Central memory CD8-positive, alpha-beta T cell (primary cell): ENCODE data around the gene DPH7.
"Not testable (repeated sequence)": the region's sequence is repeated elsewhere in the genome, so short reads cannot be mapped to it uniquely, and the experiment has no call there.

Experiments used
- ATAC-seq: fragments of 150-1000 bp; cut with Tn5 transposase; replicated peaks from 2 replicates; pipeline ENCODE4 v1.10.0; 2022; ENCODE audit warnings: mild to moderate bottlenecking, moderate FRiP score, moderate number of reproducible peaks; ENCODE audit not compliant: poor library complexity, severe bottlenecking; ENCODE audit errors: extremely low read depth
- DNase-seq, 2 donors: peaks; one replicate each; pipeline ENCODE4 v3.0.0; 2021; ENCODE audit warnings: low spot score in 2 of 2
- H3K27ac Mint-ChIP-seq: one replicate; pipeline ENCODE4 v1.8.0; 2022; ENCODE audit warnings: low read depth, mild to moderate bottlenecking, moderate library complexity, mixed read lengths
- H3K27me3 Mint-ChIP-seq: one replicate; pipeline ENCODE4 v1.8.0; 2022; ENCODE audit warnings: mixed read lengths
- H3K36me3 Mint-ChIP-seq: one replicate; pipeline ENCODE4 v1.8.0; 2022; ENCODE audit warnings: mild to moderate bottlenecking, moderate library complexity, mixed read lengths; ENCODE audit not compliant: insufficient read depth
- H3K4me1 Mint-ChIP-seq: one replicate; pipeline ENCODE4 v1.8.0; 2022; ENCODE audit warnings: mixed read lengths
- H3K4me3 Mint-ChIP-seq: one replicate; pipeline ENCODE4 v1.8.0; 2022; ENCODE audit warnings: mild to moderate bottlenecking, moderate library complexity, mixed read lengths
- H3K9me3 Mint-ChIP-seq: one replicate; pipeline ENCODE4 v1.8.0; 2022; ENCODE audit warnings: mixed read lengths

The DPH7 gene

GRCh38 chr9:137582286-137582860, 3.6 kb upstream of the DPH7 start:
- Mint-ChIP-seq H3K27me3 (no peaks in the 10 kb centered on the region), H3K4me3 (no peak overlapping the region), H3K27ac (no peak overlapping the region), H3K4me1 (no peaks in the 10 kb centered on the region), H3K9me3 (no peaks in the 10 kb centered on the region), H3K36me3 (peaks cover 9% of the 10 kb centered on the region)
- no peak for DNase-seq
- ATAC-seq = no peak

GRCh38 chr9:137581361-137582285, 2.9 kb upstream of the DPH7 start:
- peaks cover 9% of the 10 kb centered on the region for H3K36me3 Mint-ChIP-seq
- H3K4me1 Mint-ChIP-seq = peaks cover under 1% of the 10 kb centered on the region
- DNase-seq = no peak
- no peak for ATAC-seq
- H3K27ac Mint-ChIP-seq = no peak overlapping the region
- H3K27me3 Mint-ChIP-seq = no peaks in the 10 kb centered on the region
- H3K4me3 Mint-ChIP-seq = no peak overlapping the region
- no peaks in the 10 kb centered on the region for H3K9me3 Mint-ChIP-seq

GRCh38 chr9:137580954-137581322, 2.2 kb upstream of the DPH7 start:
- DNase-seq = no peak
- no peaks in the 10 kb centered on the region for H3K27me3 Mint-ChIP-seq
- H3K9me3 Mint-ChIP-seq = no peaks in the 10 kb centered on the region
- H3K4me1 Mint-ChIP-seq = peaks cover 7% of the 10 kb centered on the region
- ATAC-seq = no peak
- no peak overlapping the region for H3K27ac Mint-ChIP-seq
- no peak overlapping the region for H3K4me3 Mint-ChIP-seq
- H3K36me3 Mint-ChIP-seq = peaks cover 9% of the 10 kb centered on the region

- no peak overlapping the region for H3K27ac Mint-ChIP-seq
- H3K27me3 Mint-ChIP-seq = no peaks in the 10 kb centered on the region
- DNase-seq = no peak
- peaks cover 14% of the 10 kb centered on the region for H3K36me3 Mint-ChIP-seq
- H3K4me1 Mint-ChIP-seq = peaks cover 13% of the 10 kb centered on the region
- H3K4me3 Mint-ChIP-seq = no peak overlapping the region
- no peak for ATAC-seq
- H3K9me3 Mint-ChIP-seq = no peaks in the 10 kb centered on the region
Observed at GRCh38 chr9:137580209-137580953, 1.7 kb upstream of the DPH7 start.

- Mint-ChIP-seq H3K4me3 (peak overlapping the region; percentile 68), H3K4me1 (peaks cover 19% of the 10 kb centered on the region), H3K36me3 (peaks cover 22% of the 10 kb centered on the region), H3K27me3 (no peaks in the 10 kb centered on the region), H3K9me3 (no peaks in the 10 kb centered on the region), H3K27ac (no peak overlapping the region)
- no peak for ATAC-seq
- no peak for DNase-seq
Observed at GRCh38 chr9:137579259-137579604, 507 bp upstream of the DPH7 start.

GRCh38 chr9:137575716-137576411, 2.9 kb downstream of the DPH7 start:
- H3K4me3 Mint-ChIP-seq = peak overlapping the region; percentile 61
- ATAC-seq (peak; percentile 20), DNase-seq (no peak)
- peaks cover 25% of the 10 kb centered on the region for H3K4me1 Mint-ChIP-seq
- H3K36me3 Mint-ChIP-seq = peaks cover 38% of the 10 kb centered on the region
- H3K9me3 Mint-ChIP-seq = no peaks in the 10 kb centered on the region
- H3K27me3 Mint-ChIP-seq = no peaks in the 10 kb centered on the region
- peak overlapping the region; percentile 88 for H3K27ac Mint-ChIP-seq

- DNase-seq = no peak
- H3K9me3 Mint-ChIP-seq = no peaks in the 10 kb centered on the region
- peak overlapping the region; percentile 88 for H3K27ac Mint-ChIP-seq
- no peak overlapping the region for H3K4me3 Mint-ChIP-seq
- no peak for ATAC-seq
- peaks cover 39% of the 10 kb centered on the region for H3K36me3 Mint-ChIP-seq
- H3K27me3 Mint-ChIP-seq = no peaks in the 10 kb centered on the region
- peaks cover 31% of the 10 kb centered on the region for H3K4me1 Mint-ChIP-seq
Observed at GRCh38 chr9:137575364-137575715, 3.4 kb downstream of the DPH7 start.

- H3K9me3 Mint-ChIP-seq = no peaks in the 10 kb centered on the region
- no peak for DNase-seq
- peaks cover 34% of the 10 kb centered on the region for H3K4me1 Mint-ChIP-seq
- no peak overlapping the region for H3K4me3 Mint-ChIP-seq
- H3K36me3 Mint-ChIP-seq = peaks cover 41% of the 10 kb centered on the region
- no peaks in the 10 kb centered on the region for H3K27me3 Mint-ChIP-seq
- ATAC-seq = no peak
- no peak overlapping the region for H3K27ac Mint-ChIP-seq
Observed at GRCh38 chr9:137574192-137574591, 4.5 kb downstream of the DPH7 start.

GRCh38 chr9:137570566-137570965, 8.2 kb downstream of the DPH7 start:
- ATAC-seq (no peak), DNase-seq (no peak)
- H3K36me3 Mint-ChIP-seq = peaks cover 33% of the 10 kb centered on the region
- H3K4me1 Mint-ChIP-seq = peaks cover 32% of the 10 kb centered on the region
- no peaks in the 10 kb centered on the region for H3K9me3 Mint-ChIP-seq
- peak overlapping the region; percentile 46 for H3K4me3 Mint-ChIP-seq
- H3K27me3 Mint-ChIP-seq = no peaks in the 10 kb centered on the region
- no peak overlapping the region for H3K27ac Mint-ChIP-seq

- Mint-ChIP-seq H3K36me3 (peaks cover 29% of the 10 kb centered on the region), H3K4me3 (no peak overlapping the region), H3K4me1 (peaks cover 26% of the 10 kb centered on the region), H3K9me3 (no peaks in the 10 kb centered on the region), H3K27ac (no peak overlapping the region), H3K27me3 (no peaks in the 10 kb centered on the region)
- ATAC-seq (no peak), DNase-seq (no peak)
Observed at GRCh38 chr9:137569609-137570203, 9.0 kb downstream of the DPH7 start.

- not testable (repeated sequence) for H3K4me3 Mint-ChIP-seq, ATAC-seq, H3K9me3 Mint-ChIP-seq, DNase-seq, H3K27me3 Mint-ChIP-seq
- Mint-ChIP-seq H3K27ac (peak overlapping the region; percentile 35), H3K36me3 (peaks cover 25% of the 10 kb centered on the region), H3K4me1 (peaks cover 30% of the 10 kb centered on the region)
Observed at GRCh38 chr9:137568445-137568844, 10.3 kb downstream of the DPH7 start.

GRCh38 chr9:137564817-137565411, 13.8 kb downstream of the DPH7 start:
- Mint-ChIP-seq H3K27me3 (no peaks in the 10 kb centered on the region), H3K27ac (peak overlapping the region; percentile 86), H3K9me3 (no peaks in the 10 kb centered on the region), H3K4me3 (no peak overlapping the region), H3K4me1 (peaks cover 15% of the 10 kb centered on the region), H3K36me3 (peaks cover 21% of the 10 kb centered on the region)
- ATAC-seq (no peak), DNase-seq (no peak)
